Naive thymus-derived CD4-positive, alpha-beta T cell (primary cell): ENCODE data around the gene KCNQ1OT1. TPM values are rescaled to one million over a fixed set of nuclear protein-coding genes. Genes with fewer than 3 reads are reported as not detected.

Experiments used
- ATAC-seq: fragments of 150-1000 bp; cut with Tn5 transposase; 2 replicates; pipeline ENCODE4 v1.10.0; 2021; ENCODE audit warnings: mild to moderate bottlenecking, moderate library complexity
- CTCF ChIA-PET: fragments of 350-600 bp; sonication (Branson Sonifier 250); formaldehyde crosslinking; loops from one replicate; lab custom pipeline; 2021; ENCODE audit warnings: antibody characterized with exemption; lab: Charles Lee
- POLR2A ChIA-PET: fragments of 350-600 bp; sonication (Branson Sonifier 250); formaldehyde crosslinking; loops from one replicate; lab custom pipeline; 2021; ENCODE audit warnings: antibody characterized with exemption, inconsistent platforms; lab: Charles Lee
- DNase-seq, 9 donors: peaks; one replicate each; pipeline versions ENCODE4 v3.0.0 to v3.0.0-alpha.2; 2020 to 2022; ENCODE audit warnings: mixed read lengths in 1 of 9
- H3K27ac ChIP-seq: one replicate; pipeline ENCODE4 v1.7.0; 2013; ENCODE audit warnings: mild to moderate bottlenecking, low read depth, low read length, moderate library complexity
- H3K27me3 ChIP-seq, 2 donors: one replicate each; pipeline ENCODE4 v1.7.0; 2013; ENCODE audit warnings: low read length in 2 of 2, mild to moderate bottlenecking in 2 of 2, moderate library complexity in 2 of 2; ENCODE audit not compliant: control insufficient read depth in 2 of 2, insufficient read depth in 2 of 2
- H3K36me3 ChIP-seq, 3 experiments: 1 replicate in 2 of 3; 2 replicates in 1 of 3; pipeline ENCODE4 v1.7.0; 2013; ENCODE audit warnings: low read length in 3 of 3, mild to moderate bottlenecking in 3 of 3, moderate library complexity in 1 of 3; ENCODE audit not compliant: insufficient read depth in 3 of 3, control insufficient read depth in 2 of 3
- H3K4me1 ChIP-seq, 2 donors: one replicate each; pipeline ENCODE4 v1.7.0; 2013; ENCODE audit warnings: low read length in 2 of 2, mild to moderate bottlenecking in 2 of 2, moderate library complexity in 1 of 2; ENCODE audit not compliant: control insufficient read depth in 2 of 2, insufficient read depth in 2 of 2
- H3K4me3 ChIP-seq: 2 replicates; pipeline ENCODE4 v1.7.0; 2013; ENCODE audit warnings: mild to moderate bottlenecking, low read length
- H3K9me3 ChIP-seq, 3 experiments: 1 replicate in 2 of 3; 2 replicates in 1 of 3; pipeline ENCODE4 v1.7.0; 2013; ENCODE audit warnings: low read length in 3 of 3; ENCODE audit not compliant: control insufficient read depth in 2 of 3
- H3K27ac Mint-ChIP-seq, 9 donors: one replicate each; pipeline ENCODE4 v1.8.0; 2020 to 2022; ENCODE audit warnings: mixed read lengths in 9 of 9, mild to moderate bottlenecking in 8 of 9, moderate library complexity in 5 of 9, inconsistent platforms in 2 of 9
- H3K27me3 Mint-ChIP-seq, 5 donors: one replicate each; pipeline ENCODE4 v1.8.0; 2021 to 2022; ENCODE audit warnings: mixed read lengths in 5 of 5, mild to moderate bottlenecking in 1 of 5
- H3K36me3 Mint-ChIP-seq, 5 donors: one replicate each; pipeline ENCODE4 v1.8.0; 2020 to 2022; ENCODE audit warnings: mixed read lengths in 5 of 5, mild to moderate bottlenecking in 3 of 5, inconsistent platforms in 1 of 5
- H3K4me1 Mint-ChIP-seq, 7 donors: one replicate each; pipeline ENCODE4 v1.8.0; 2020 to 2022; ENCODE audit warnings: mixed read lengths in 7 of 7, mild to moderate bottlenecking in 3 of 7, inconsistent platforms in 1 of 7
- H3K4me3 Mint-ChIP-seq, 10 donors: one replicate each; pipeline ENCODE4 v1.8.0; 2020 to 2022; ENCODE audit warnings: mild to moderate bottlenecking in 10 of 10, mixed read lengths in 10 of 10, moderate library complexity in 6 of 10, inconsistent platforms in 2 of 10
- H3K9me3 Mint-ChIP-seq, 11 donors: one replicate each; pipeline ENCODE4 v1.8.0; 2020 to 2022; ENCODE audit warnings: mixed read lengths in 11 of 11, mild to moderate bottlenecking in 4 of 11, inconsistent platforms in 1 of 11, moderate library complexity in 1 of 11
- intact Hi-C, 2 donors: fragments of 100-400 bp; cut with micrococcal nuclease; formaldehyde crosslinking; loops; one replicate each; pipeline ENCODE4 v1.15.1; 2023
- polyA plus RNA-seq, 2 donors: library from polyadenylated mRNA; unstranded; fragments of 300-500 nt; fragmentation: Illumina TruSeq; gene quantifications; one replicate each; pipeline ENCODE4 v1.2.3, GENCODE V29; 2021
- total RNA-seq, 6 experiments: library from RNA in 5 of 6; stranded (reverse) in 5 of 6; gene quantifications; 1 replicate in 5 of 6; 2 replicates in 1 of 6; pipeline ENCODE4 v1.2.3 and lab custom pipeline; 2021 to 2026

The KCNQ1OT1 gene
- total and polyA plus RNA-seq, 7 experiments from 2014 or later, result 0.07 to 0.56 (median 0.19) TPM

GRCh38 chr11:2584434-2584811 lies 115.4 kb downstream of the KCNQ1OT1 start:
- Mint-ChIP-seq H3K4me3 (no peak overlapping the region), H3K27ac (no peak overlapping the region), H3K9me3 (no peaks in the 10 kb centered on the region), H3K27me3 (no peaks in the 10 kb centered on the region), H3K36me3 (peaks cover 0 to 8% (median 0%) of the 10 kb centered on the region in 5 donors), H3K4me1 (no peaks in the 10 kb centered on the region)
- no peaks in the 10 kb centered on the region for H3K9me3 ChIP-seq
- no peak for ATAC-seq
- intact Hi-C loops, result no loop called here
- POLR2A ChIA-PET, result no interaction called here
- DNase-seq, result no peak
- H3K27ac ChIP-seq, result no peak overlapping the region
- CTCF ChIA-PET, result no interaction called here
- no peaks in the 10 kb centered on the region for H3K4me1 ChIP-seq
- peaks cover 0 to 74% (median 0%) of the 10 kb centered on the region in 3 experiments for H3K36me3 ChIP-seq
- no peaks in the 10 kb centered on the region for H3K27me3 ChIP-seq
- H3K4me3 ChIP-seq, result no peak overlapping the region

GRCh38 chr11:2583605-2583958 lies 116.2 kb downstream of the KCNQ1OT1 start:
- Histone ChIP-seq H3K9me3 (no peaks in the 10 kb centered on the region), H3K4me1 (no peaks in the 10 kb centered on the region), H3K27ac (no peak overlapping the region), H3K27me3 (no peaks in the 10 kb centered on the region), H3K4me3 (no peak overlapping the region), H3K36me3 (peaks cover 0 to 66% (median 0%) of the 10 kb centered on the region in 3 experiments)
- H3K9me3 Mint-ChIP-seq, result no peaks in the 10 kb centered on the region
- no peaks in the 10 kb centered on the region for H3K27me3 Mint-ChIP-seq
- peaks cover 0 to 6% (median 0%) of the 10 kb centered on the region in 5 donors for H3K36me3 Mint-ChIP-seq
- intact Hi-C loops, result no loop called here
- DNase-seq (peak in 1 of 9 donors; percentile 3), ATAC-seq (no peak)
- POLR2A ChIA-PET, result no interaction called here
- H3K4me1 Mint-ChIP-seq, result peaks cover 0 to 2% (median 0%) of the 10 kb centered on the region in 7 donors
- no peak overlapping the region for H3K4me3 Mint-ChIP-seq
- CTCF ChIA-PET, result no interaction called here
- H3K27ac Mint-ChIP-seq, result no peak overlapping the region

GRCh38 chr11:2582946-2583604 lies 116.7 kb downstream of the KCNQ1OT1 start:
- ATAC-seq, result no peak
- Mint-ChIP-seq H3K4me3 (no peak overlapping the region), H3K4me1 (peaks cover 0 to 2% (median 0%) of the 10 kb centered on the region in 7 donors), H3K27me3 (no peaks in the 10 kb centered on the region), H3K9me3 (no peaks in the 10 kb centered on the region), H3K36me3 (peaks cover 0 to 4% (median 0%) of the 10 kb centered on the region in 5 donors), H3K27ac (no peak overlapping the region)
- H3K27ac ChIP-seq, result no peak overlapping the region
- H3K27me3 ChIP-seq, result no peaks in the 10 kb centered on the region
- ChIA-PET CTCF (no interaction called here), POLR2A (no interaction called here)
- no peaks in the 10 kb centered on the region for H3K9me3 ChIP-seq
- DNase-seq, result peak in 2 of 9 donors; percentile 3 to 19
- intact Hi-C loops, result no loop called here
- no peak overlapping the region for H3K4me3 ChIP-seq
- peaks cover 0 to 63% (median 0%) of the 10 kb centered on the region in 3 experiments for H3K36me3 ChIP-seq
- no peaks in the 10 kb centered on the region for H3K4me1 ChIP-seq

DNA sequence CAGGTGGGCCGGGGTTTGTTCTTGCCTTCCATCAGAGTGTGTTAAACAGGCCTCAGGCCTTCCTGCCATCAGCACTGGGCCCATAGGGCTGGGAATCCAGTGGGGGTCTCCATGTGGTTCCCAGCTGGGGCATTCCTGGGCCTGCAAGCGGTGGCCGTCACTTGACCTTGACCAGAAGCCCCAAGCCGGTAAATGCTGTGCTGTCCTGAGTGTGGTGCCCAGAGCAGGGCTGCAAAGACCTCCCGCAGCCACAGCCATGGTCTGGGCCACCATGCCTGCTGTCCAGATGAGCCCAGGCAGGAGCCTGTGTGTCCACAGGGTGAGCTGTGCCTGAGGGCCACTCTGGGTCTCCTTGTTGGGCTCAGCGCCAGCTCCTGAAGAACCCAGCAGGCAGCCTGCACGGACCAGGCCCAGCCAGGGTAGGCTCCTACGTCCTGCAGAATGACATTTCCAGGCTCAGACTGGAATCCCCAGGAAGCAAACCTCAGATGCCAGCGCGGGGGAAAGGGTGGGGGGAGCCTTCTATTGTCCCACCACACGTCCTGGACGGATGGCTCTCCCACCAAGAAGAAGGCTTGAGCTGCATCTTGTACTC lies 117.3 kb downstream of the KCNQ1OT1 start:
- Histone ChIP-seq H3K27ac (no peak overlapping the region), H3K4me3 (no peak overlapping the region), H3K27me3 (no peaks in the 10 kb centered on the region), H3K36me3 (peaks cover 0 to 62% (median 0%) of the 10 kb centered on the region in 3 experiments), H3K9me3 (no peaks in the 10 kb centered on the region), H3K4me1 (no peaks in the 10 kb centered on the region)
- ChIA-PET CTCF (no interaction called here), POLR2A (no interaction called here)
- Mint-ChIP-seq H3K4me1 (peaks cover 0 to 2% (median 0%) of the 10 kb centered on the region in 7 donors), H3K36me3 (peaks cover 0 to 3% (median 0%) of the 10 kb centered on the region in 5 donors), H3K4me3 (no peak overlapping the region), H3K27me3 (no peaks in the 10 kb centered on the region), H3K9me3 (no peaks in the 10 kb centered on the region), H3K27ac (no peak overlapping the region)
- intact Hi-C loops, result no loop called here
- DNase-seq (peak in 2 of 9 donors; percentile 1 to 18), ATAC-seq (no peak)

DNA sequence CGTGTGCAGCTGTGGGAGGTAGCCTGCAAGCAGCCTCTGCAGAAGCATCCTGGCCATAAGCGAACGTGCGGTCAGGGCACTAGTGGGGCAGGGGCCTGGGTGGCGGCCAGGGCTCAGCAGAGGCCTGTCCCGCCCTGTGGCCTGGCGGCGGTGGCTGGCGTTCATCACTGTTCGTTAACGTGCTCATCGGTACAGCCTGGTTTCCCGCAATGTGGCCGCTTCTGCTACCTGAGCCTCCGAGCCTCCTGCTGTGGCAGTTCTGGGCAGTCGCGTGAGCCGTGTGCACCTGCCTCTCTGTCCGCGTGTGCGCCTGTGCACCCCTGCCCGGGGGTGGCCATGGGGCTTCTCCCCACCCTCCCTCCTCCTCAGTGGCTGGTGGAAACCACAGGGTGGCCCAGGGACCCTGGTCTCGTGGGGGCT lies 117.9 kb downstream of the KCNQ1OT1 start:
- DNase-seq, result peak in 1 of 9 donors; percentile 13
- intact Hi-C loops, result no loop called here
- H3K27ac ChIP-seq, result no peak overlapping the region
- Mint-ChIP-seq H3K4me3 (no peak overlapping the region), H3K27ac (no peak overlapping the region), H3K27me3 (no peaks in the 10 kb centered on the region), H3K36me3 (peaks cover 0 to 3% (median 0%) of the 10 kb centered on the region in 5 donors), H3K4me1 (peaks cover 0 to 2% (median 0%) of the 10 kb centered on the region in 7 donors), H3K9me3 (no peaks in the 10 kb centered on the region)
- no peaks in the 10 kb centered on the region for H3K27me3 ChIP-seq
- peaks cover 0 to 62% (median 0%) of the 10 kb centered on the region in 3 experiments for H3K36me3 ChIP-seq
- ChIA-PET POLR2A (no interaction called here), CTCF (no interaction called here)
- H3K9me3 ChIP-seq, result no peaks in the 10 kb centered on the region
- H3K4me3 ChIP-seq, result no peak overlapping the region
- no peak for ATAC-seq
- no peaks in the 10 kb centered on the region for H3K4me1 ChIP-seq

DNA sequence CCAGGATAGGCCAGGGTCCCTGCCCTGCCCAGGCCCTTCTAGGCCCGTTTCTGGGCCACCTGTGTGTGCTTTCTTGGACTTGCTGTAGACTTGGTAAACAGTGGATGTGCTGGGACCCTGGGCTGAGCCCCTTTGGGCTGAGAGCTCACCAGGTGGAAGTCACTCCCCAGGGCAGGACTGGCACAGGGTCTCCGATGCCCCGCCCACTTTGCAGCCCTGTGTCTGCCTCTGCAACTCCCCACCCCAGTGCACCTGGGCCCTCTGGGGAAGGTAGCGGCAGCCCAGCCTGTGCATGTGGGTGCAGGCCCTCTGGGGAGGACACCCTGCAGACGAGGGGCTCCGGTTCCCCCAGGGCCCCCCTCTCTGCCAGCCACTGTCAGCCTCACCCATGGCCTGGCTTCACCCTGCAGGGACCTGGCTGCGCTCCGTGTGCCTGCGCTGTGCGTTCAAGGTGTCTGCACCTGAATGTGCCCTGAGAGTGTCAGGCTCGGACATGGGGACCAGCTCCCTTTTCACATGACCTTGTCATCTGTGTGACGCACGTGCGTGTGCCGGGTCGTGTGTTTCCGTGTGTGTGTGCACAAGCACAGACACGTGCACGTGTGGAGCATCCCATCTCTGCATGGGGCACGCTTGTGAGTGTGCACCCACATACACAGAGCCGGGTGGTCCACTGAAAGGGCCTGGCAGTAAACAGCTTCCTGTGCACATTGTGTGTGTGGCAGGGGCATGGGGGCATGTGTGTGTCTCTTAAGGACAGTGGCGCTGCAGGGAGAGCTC lies 118.5 kb downstream of the KCNQ1OT1 start:
- intact Hi-C loops, result no loop called here
- Mint-ChIP-seq H3K4me1 (peaks cover 0 to 2% (median 0%) of the 10 kb centered on the region in 7 donors), H3K36me3 (peaks cover 0 to 3% (median 0%) of the 10 kb centered on the region in 5 donors), H3K4me3 (no peak overlapping the region), H3K27ac (no peak overlapping the region), H3K27me3 (no peaks in the 10 kb centered on the region), H3K9me3 (no peaks in the 10 kb centered on the region)
- peak in 2 of 9 donors; percentile 3 to 18 for DNase-seq
- Histone ChIP-seq H3K4me3 (no peak overlapping the region), H3K36me3 (peaks cover 0 to 62% (median 0%) of the 10 kb centered on the region in 3 experiments), H3K4me1 (no peaks in the 10 kb centered on the region), H3K9me3 (no peaks in the 10 kb centered on the region), H3K27ac (no peak overlapping the region), H3K27me3 (no peaks in the 10 kb centered on the region)
- no peak for ATAC-seq
- ChIA-PET POLR2A (interaction anchor here (0.5 kb wide), 1 partner anchor 841 kb away, joined by 3 read pairs; no protein-coding TSS in a partner anchor), CTCF (no interaction called here)
